Pancreas (tissue), 10 donors: ENCODE measurements around the gene SPN. TPM values are rescaled to one million over a fixed set of nuclear protein-coding genes. Genes with fewer than 3 reads are reported as not detected.

Experiments
- ATAC-seq, 4 donors: fragments of 200-7000 bp; cut with Tn5 transposase; one replicate each; pipeline versions ENCODE4 v1.8.0 to v1.9.1; 2020; ENCODE audit warnings: mild to moderate bottlenecking in 4 of 4, moderate library complexity in 4 of 4
- DNase-seq, 6 donors: peaks; one replicate each; pipeline ENCODE4 v3.0.0-alpha.2; 2020
- FAIRE-seq: peaks from 2 replicates; lab custom pipeline; 2012; peaks lifted over from hg19 to GRCh38; lab: Jason Lieb, UNC
- H3K27ac ChIP-seq, 4 donors: fragments of 200-600 bp; sonication (generic); 1 replicate in 3 of 4; 2 replicates in 1 of 4; pipeline versions ENCODE4 v1.5.0 to v1.8.0; 2020
- H3K27me3 ChIP-seq, 4 donors: fragments of 200-600 bp; one replicate each; pipeline ENCODE4 v1.8.0; 2021
- H3K36me3 ChIP-seq, 3 donors: fragments of 200-600 bp; sonication (generic) in 1 of 3; one replicate each; pipeline versions ENCODE4 v1.5.0 to v1.8.0; 2020 to 2021
- H3K4me1 ChIP-seq, 3 donors: fragments of 200-600 bp; one replicate each; pipeline ENCODE4 v1.8.0; 2021
- H3K4me3 ChIP-seq, 4 donors: fragments of 200-600 bp; sonication (generic) in 2 of 4; one replicate each; pipeline versions ENCODE4 v1.5.0 to v1.8.0; 2020 to 2021
- H3K9me3 ChIP-seq, 4 donors: fragments of 200-600 bp; one replicate each; pipeline ENCODE4 v1.8.0; 2021
- CTCF ChIP-seq, 4 donors: fragments of 200-600 bp; sonication (generic) in 3 of 4; IDR thresholded peaks; one replicate each; pipeline versions ENCODE4 v1.5.0 to v1.8.0; 2021; ENCODE audit warnings: antibody characterized with exemption in 4 of 4
- WGBS, 2 donors: extraction: QIAGEN DNeasy Blood & Tissue Kit; methylation state at CpG; one replicate each; pipeline ENCODE4 v1.1.7; 2013; 5-methylcytosine and 5-hydroxymethylcytosine counted together
- intact Hi-C, 3 donors: fragments of 100-400 bp; cut with DNase I; formaldehyde crosslinking; loops; one replicate each; pipeline versions ENCODE4 v1.11.1 to v1.14.2; 2022
- polyA plus RNA-seq, 2 donors: library from polyadenylated mRNA; stranded (reverse); fragments of 200-250 nt; gene quantifications; one replicate each; pipeline ENCODE4 v1.2.3, GENCODE V29; 2013
- total RNA-seq, 6 donors: library from RNA; stranded (reverse); fragmentation: NEBNext Ultra II Directional in 4 of 6; extraction: Animal tissue kit (Norgen Biotek cat#: 25700) in 4 of 6; gene quantifications; one replicate each; pipeline versions ENCODE4 v1.2.1 to v1.2.4, GENCODE V29; 2021 to 2023
- donor health status: healthy with polysubstance abuse.
- donor health status: DM: no; HTN: no; CAD: no; lungs with moderate emphysema.
- donor health status: DM: no; HTN: no; CAD: no.
- donor health status: control.
- donor health status: control.
- donor health status: Bipolar disorder and iron deficiency.
- donor health status: DM: yes; HTN: yes; CAD: no.
- donor health status: DM: no; HTN: no; CAD: no.
- donor health status: DM: no; HTN: no; CAD: no.
- donor health status: DM: yes; HTN: yes; CAD: no.

Gene SPN
- total and polyA plus RNA-seq, 8 donors, result 0.16 to 6.4 (median 0.68) TPM

GRCh38 chr16:29644338-29644857 is 18.6 kb upstream of the SPN start:
- ATAC-seq (peak in 2 of 4 donors; percentile 22 to 59), FAIRE-seq (no peak)
- no peak overlapping the region for H3K27ac ChIP-seq

GRCh38 chr16:29644973-29645693 is 17.9 kb upstream of the SPN start:
- intact Hi-C loops, result no loop called here
- peak in 1 of 4 donors; percentile 44 for ATAC-seq
- no peak for FAIRE-seq

More at GRCh38 chr16:29644338-29644857, 18.6 kb upstream of the SPN start:
- no peaks in the 10 kb centered on the region for H3K4me1 ChIP-seq
- intact Hi-C loops, result no loop called here
- H3K36me3 ChIP-seq, result no peaks in the 10 kb centered on the region
- WGBS, 2 donors, result 83 to 86% methylated on average over 9 of the region's 9 CpGs
- TF ChIP-seq CTCF (IDR thresholded peaks at IDR 0.05), result no peak
- H3K9me3 ChIP-seq, result no peaks in the 10 kb centered on the region
- no peaks in the 10 kb centered on the region for H3K27me3 ChIP-seq
- no peak for DNase-seq
- no peak overlapping the region for H3K4me3 ChIP-seq

GRCh38 chr16:29645694-29646187 is 17.3 kb upstream of the SPN start:
- Histone ChIP-seq H3K4me1 (no peaks in the 10 kb centered on the region), H3K9me3 (no peaks in the 10 kb centered on the region), H3K4me3 (no peak overlapping the region), H3K27ac (no peak overlapping the region), H3K27me3 (no peaks in the 10 kb centered on the region), H3K36me3 (no peaks in the 10 kb centered on the region)
- peak in 2 of 4 donors; percentile 44 to 46 for ATAC-seq
- no peak for FAIRE-seq
- 49 to 72% methylated on average over 4 of the region's 4 CpGs for WGBS, 2 donors
- intact Hi-C loops, result no loop called here
- TF ChIP-seq CTCF (IDR thresholded peaks at IDR 0.05), result no peak
- DNase-seq, result no peak

More at GRCh38 chr16:29644973-29645693, 17.9 kb upstream of the SPN start:
- WGBS, 2 donors, result 87 to 89% methylated on average over 4 of the region's 4 CpGs
- no peaks in the 10 kb centered on the region for H3K9me3 ChIP-seq
- no peak overlapping the region for H3K4me3 ChIP-seq
- no peak for DNase-seq
- no peaks in the 10 kb centered on the region for H3K27me3 ChIP-seq
- H3K4me1 ChIP-seq, result no peaks in the 10 kb centered on the region
- no peaks in the 10 kb centered on the region for H3K36me3 ChIP-seq
- TF ChIP-seq CTCF (IDR thresholded peaks at IDR 0.05), result no peak
- H3K27ac ChIP-seq, result no peak overlapping the region

GRCh38 chr16:29646947-29647346 is 16.1 kb upstream of the SPN start:
- TF ChIP-seq CTCF (IDR thresholded peaks at IDR 0.05), result no peak
- Histone ChIP-seq H3K4me3 (no peak overlapping the region), H3K36me3 (no peaks in the 10 kb centered on the region), H3K27ac (no peak overlapping the region), H3K27me3 (no peaks in the 10 kb centered on the region), H3K4me1 (no peaks in the 10 kb centered on the region), H3K9me3 (no peaks in the 10 kb centered on the region)
- intact Hi-C loops, result no loop called here
- WGBS, 2 donors, result 94 to 96% methylated on average over 3 of the region's 3 CpGs
- FAIRE-seq, result no peak
- ATAC-seq, result no peak
- no peak for DNase-seq
